NCI-H1105 treated with DMSO at 0.1 percent for 48 hours (cell line): ENCODE measurements around the gene AMBP.

Experiments
- DNase-seq: peaks from one replicate; lab custom pipeline; 2025; lab: John Stamatoyannopoulos, UW

Gene AMBP

DNA sequence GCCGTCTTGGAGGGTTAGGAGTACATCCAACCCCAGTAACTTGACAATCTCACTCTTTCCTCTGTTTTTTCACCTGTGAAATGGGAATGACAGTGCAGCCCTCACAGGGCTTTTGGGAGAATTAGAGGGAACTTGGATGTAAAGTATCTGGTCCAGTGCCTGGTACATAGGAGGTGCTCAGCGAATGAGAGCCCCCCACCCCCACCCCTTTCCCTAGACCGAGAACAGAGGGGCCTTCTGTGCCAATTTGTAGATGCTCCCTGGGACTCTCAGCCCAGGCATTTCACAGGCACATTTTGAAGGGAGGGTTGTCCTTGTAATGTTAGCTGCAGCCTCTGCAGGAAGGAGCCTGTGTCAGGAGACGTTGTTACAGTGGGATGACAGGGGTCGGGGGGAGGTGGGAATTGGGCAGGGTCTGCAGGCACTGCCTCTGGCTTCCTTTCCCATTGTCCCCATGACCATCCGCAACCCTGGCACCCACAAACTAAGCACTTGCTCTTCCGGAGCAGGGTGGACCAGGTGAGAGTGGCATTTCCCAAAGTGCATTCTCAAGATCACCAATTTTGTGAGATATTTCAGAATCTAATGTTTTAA lies 47.0 kb downstream of the AMBP start:
- no peak for DNase-seq

DNA sequence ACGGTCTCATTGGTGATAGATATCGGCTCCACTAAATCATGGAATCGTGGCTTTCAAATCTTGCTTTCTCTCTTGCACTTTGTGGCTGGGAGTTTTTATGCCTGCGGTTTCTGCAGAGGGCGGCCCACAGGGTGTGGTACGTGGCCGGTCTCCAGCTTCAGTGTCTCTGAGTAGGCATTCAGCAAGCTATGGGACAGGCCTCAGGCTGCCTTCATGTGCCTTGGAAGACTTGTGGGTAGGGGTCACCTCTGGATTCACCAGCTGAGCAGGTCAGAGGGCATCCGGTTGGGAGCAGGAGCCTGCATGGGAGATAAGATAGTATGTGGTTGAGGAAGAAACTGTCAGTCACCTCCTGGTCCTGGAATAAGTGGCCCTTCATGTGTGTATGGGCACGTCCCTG lies 47.7 kb downstream of the AMBP start:
- DNase-seq = no peak

GRCh38 chr9:114029311-114030170 lies 48.6 kb downstream of the AMBP start:
- DNase-seq = no peak

DNA sequence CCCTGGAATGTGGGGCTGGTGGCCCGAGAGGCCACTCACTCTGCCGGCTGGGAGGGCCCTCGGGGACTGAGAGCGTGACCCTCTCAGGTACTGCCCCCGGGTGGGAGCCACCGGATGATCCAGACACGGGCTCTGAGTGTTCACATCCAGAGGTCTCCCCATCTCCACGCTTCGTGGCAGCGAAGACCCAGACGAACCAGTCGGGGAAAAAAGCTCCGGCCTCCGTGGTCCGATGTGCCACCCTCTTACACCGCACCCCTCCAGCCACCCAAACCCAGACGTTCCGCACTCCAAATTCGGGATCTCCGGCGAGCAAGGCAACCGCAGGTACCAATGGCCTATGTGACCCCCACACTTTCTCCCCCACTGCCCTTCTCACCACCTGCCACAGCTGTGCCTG lies 49.5 kb downstream of the AMBP start:
- no peak for DNase-seq

GRCh38 chr9:114027863-114028465 lies 50.1 kb downstream of the AMBP start:
- no peak for DNase-seq

DNA sequence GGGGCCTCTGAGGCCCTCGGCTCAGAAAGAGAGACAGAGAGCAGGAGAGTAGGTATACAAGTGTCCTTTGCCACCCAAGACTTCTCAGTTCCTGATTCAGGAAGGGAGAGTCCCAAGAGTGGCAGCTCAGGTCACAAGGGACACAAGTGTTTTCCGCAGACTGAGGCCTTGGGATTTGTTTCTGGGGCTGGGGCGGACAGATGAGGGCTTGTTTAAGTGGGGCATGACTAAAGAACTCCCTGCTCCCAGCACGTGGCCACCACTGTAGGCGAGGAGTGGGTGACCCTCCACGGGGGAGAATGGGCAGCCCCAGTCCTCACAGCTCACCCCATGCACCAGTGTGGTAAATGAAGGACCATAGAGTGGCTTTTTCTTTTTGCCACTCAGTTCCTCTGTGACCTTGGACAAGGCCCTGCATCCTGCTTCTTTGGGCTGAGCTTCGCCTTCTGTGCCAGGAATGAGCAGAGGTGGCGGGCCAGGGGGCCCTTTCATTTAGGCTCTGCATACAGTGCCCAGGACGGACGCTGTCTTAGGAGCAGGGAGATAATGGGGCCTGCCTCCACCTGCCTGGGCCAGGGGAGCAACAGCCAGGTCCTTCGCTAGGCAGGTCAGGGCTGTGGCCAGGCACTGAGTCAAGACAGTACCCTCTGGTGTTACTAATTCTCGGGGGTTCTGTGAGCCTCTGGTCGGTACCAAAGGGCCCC lies 50.8 kb downstream of the AMBP start:
- DNase-seq = no peak

DNA sequence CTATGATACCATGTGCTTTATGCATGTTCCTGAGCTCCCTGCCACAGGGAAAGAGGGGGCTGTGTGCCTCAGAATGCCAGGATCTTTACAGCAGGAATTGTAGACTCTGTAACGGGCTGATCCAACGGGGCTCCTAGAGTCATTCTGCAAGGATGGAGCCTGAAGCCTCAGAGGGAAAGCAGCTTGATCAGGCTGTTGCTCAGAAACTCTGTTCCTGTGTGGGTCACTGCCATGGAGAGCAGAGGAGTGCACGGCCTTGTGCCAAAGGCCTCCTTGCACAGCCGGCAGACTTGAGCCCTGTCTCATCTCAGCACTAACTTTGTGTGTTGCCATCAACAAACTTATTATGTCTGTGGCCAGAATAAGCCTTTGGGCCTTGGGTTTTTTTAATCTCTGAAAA lies 51.8 kb downstream of the AMBP start:
- no peak for DNase-seq

DNA sequence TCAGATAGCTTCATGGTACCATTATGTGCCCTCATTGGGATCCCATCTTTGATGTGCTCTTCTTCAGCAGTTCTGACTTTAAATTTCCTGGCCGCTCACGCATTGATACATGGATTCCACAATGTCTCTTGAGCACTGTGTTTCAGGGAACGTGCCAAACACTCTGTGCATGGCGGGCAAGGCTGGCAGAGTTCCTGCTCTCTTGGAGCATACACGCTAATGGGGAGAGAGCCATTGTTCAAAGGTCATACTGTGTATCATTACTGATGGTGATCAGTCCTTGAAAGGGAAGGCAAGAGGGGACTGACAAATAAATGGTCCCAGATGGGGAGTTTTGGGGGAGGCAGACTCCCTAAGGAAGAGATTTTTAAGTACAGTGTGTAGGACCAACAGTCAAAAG lies 52.3 kb downstream of the AMBP start:
- DNase-seq = no peak

GRCh38 chr9:114025196-114025753 lies 52.8 kb downstream of the AMBP start:
- DNase-seq = no peak

DNA sequence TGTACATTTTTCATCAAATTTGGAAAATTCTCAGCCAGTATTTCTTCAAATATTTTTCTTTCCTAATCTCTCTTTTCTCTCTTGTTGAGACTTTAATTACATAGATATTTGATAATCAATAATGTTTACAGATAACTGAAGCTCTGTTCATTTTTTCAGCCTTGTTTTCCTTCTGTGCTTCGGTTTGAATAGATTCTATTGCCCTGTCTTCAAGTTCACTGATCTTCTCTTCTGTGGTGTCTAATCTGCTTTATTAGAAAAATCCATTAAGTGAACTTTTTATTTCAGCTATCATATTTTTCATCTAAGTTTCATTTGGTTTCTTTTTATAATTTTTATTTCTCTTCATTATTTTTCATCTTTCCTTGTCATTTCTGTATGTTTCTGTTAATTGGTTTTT lies 54.1 kb downstream of the AMBP start:
- DNase-seq = no peak

GRCh38 chr9:114021578-114021977 lies 56.5 kb downstream of the AMBP start:
- no peak for DNase-seq

DNA sequence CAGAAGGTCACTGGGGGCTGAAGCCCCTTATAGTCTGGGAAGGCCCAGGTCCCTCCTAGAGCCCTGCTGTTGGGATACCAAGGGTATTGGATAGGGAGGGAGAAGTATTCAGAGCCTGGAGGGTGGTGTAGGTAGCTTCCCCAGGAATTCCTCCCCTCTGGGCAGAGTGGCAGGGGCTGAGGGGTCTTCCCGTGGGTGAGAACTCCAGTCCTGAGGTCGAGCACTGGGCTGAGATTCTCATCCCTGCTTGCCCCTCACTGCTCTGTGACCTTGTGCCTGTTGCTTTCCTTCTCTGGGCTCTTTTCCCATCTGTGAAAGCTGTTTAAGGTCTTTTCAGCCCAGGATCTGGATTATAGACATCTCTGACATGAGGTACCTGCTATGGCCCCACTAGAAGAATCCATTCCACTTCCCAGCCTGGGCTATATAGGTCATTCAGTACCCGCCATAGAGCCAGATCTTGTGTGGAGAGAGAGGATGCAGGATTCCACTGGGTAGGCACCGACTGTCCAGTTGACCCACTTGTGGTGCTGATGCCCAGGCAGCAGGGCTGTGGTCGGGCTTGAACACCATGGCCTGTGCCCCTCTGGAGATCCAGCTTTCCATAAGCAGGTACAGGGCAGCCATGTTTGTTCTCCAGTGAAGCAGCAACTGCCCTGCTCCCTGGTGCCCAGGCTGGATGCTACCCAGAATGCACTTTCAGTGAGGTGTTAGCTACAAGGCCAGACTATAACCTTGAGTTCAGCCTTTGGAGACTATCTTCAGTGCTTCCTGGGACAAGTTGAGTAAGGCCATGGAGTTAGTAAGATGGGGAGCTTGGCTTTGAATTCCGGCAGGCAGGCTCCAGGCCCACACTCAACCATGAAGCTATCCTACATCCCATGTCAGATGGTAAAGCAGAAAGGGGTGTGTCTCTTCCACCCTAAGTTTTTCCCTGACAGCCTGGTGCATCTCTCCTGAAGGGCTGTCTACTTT lies 60.1 kb downstream of the AMBP start:
- no peak for DNase-seq

GRCh38 chr9:114016629-114017423 lies 61.3 kb downstream of the AMBP start:
- DNase-seq = no peak

- no peak for DNase-seq
These were observed 62.0 kb downstream of the AMBP start for GRCh38 chr9:114016101-114016500.

- no peak for DNase-seq
These were observed 62.5 kb downstream of the AMBP start for GRCh38 chr9:114015607-114016006.

DNA sequence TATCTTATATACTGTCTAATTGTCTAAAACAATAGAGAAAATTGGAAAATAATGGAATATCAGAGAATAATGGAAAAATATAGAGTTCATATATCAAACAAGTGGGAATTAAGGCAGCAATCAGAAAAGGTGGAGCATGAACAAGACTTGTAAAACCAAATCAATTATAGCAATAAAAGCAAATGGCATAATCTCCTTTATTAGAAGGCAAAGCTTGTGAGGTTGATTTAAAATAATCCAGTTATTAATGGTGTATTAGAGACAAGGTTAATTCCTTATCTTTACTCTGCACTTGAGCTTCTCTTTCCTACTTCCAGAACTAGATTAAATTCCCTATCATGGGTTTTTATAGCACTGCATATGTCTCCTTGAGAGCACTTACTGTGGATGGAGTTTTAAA lies 64.1 kb downstream of the AMBP start:
- DNase-seq = no peak

DNA sequence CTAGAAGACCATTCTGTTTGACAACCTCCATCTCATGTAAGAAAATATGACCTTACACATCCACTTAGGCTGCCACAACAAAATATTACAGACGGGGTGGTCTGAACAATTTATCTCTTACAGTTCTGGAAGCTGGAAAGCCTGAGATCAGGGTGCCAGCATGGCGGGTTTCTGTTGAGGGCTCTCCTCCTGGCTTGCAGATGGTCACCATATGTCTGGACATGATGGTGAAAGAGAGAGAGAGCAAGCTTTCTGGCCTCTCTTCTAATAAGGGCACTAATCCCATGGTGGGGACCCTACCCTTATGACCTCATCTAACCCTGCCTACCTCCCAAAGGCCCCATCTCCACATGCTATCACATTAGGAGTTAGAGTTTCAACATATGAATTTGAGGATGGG lies 66.0 kb downstream of the AMBP start:
- no peak for DNase-seq

DNA sequence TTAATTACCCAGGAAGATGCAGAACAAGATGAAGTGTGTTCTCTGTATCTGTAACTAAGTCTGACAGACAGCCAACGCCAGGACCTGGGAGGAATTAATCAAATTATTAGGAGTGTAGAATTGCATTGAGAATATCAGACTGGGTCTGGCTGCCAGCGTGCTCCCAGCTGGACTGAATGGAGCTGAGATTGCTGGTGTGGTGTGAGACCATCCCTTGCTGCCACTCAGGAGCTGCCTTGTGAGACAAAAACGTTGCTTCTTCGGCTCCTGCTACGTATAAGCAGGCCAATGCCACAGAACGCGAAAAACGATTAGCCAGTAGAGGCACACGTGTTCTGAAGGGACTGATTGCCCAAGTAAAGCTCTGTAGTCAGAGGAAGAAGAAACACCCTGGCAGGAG lies 66.8 kb downstream of the AMBP start:
- DNase-seq = no peak
